GM06990 (cell line): ENCODE data around the gene SBF2.

ENCODE experiments used
- DNase-seq: peaks from one replicate; pipeline ENCODE4 v3.0.0-alpha.2; 2011; ENCODE audit not compliant: insufficient read length; ENCODE audit errors: extremely low read depth
- H3K27me3 ChIP-seq: replicated peaks from 2 replicates; pipeline ENCODE4 v1.6.0; 2011; ENCODE audit warnings: low read length; ENCODE audit not compliant: control insufficient read depth, insufficient read depth
- H3K36me3 ChIP-seq: 2 replicates; pipeline ENCODE4 v1.5.1; 2011; ENCODE audit warnings: low read length; ENCODE audit not compliant: control insufficient read depth, insufficient read depth
- H3K4me3 ChIP-seq: replicated peaks from 2 replicates; pipeline ENCODE4 v1.5.1; 2011; ENCODE audit warnings: low read depth, mild to moderate bottlenecking, control low read depth, low read length
- CTCF ChIP-seq: IDR thresholded peaks from 2 replicates; pipeline ENCODE4 v1.5.1; 2011; ENCODE audit warnings: low read length, control low read depth, mild to moderate bottlenecking, inconsistent platforms; ENCODE audit not compliant: insufficient read depth, poor library complexity, severe bottlenecking

Gene SBF2

GRCh38 chr11:9777066-9777465, 517.0 kb downstream of the SBF2 start:
- Histone ChIP-seq H3K27me3 (no peaks in the 10 kb centered on the region), H3K4me3 (no peak overlapping the region), H3K36me3 (no peaks in the 10 kb centered on the region)
- DNase-seq = no peak
- no peak for TF ChIP-seq CTCF

GRCh38 chr11:9776203-9776602, 517.8 kb downstream of the SBF2 start:
- Histone ChIP-seq H3K4me3 (no peak overlapping the region), H3K27me3 (no peaks in the 10 kb centered on the region), H3K36me3 (no peaks in the 10 kb centered on the region)
- DNase-seq = no peak
- no peak for TF ChIP-seq CTCF

DNA sequence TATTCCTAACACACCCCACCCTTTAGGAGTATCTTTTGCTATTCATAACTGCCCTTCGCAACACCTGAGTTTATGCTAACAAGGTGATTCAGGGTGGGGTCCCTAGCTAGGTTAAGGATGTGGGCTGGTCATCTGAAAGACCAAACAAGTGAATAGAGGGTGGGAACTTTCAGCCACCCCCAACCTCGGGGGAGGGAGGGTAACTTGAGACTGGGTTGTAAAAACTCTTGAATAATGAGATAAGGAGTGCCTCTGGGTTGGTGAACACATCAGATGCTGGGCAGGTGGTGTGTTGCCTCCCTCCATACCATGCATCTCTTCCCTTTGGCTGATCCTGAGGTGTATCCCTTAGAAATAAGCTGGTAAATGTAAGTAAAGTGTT, 518.6 kb downstream of the SBF2 start:
- H3K27me3 ChIP-seq = no peaks in the 10 kb centered on the region
- no peak overlapping the region for H3K4me3 ChIP-seq
- H3K36me3 ChIP-seq = no peaks in the 10 kb centered on the region
- TF ChIP-seq CTCF = no peak
- DNase-seq = no peak

- H3K4me3 ChIP-seq = no peak overlapping the region
- DNase-seq = no peak
- no peaks in the 10 kb centered on the region for H3K27me3 ChIP-seq
- TF ChIP-seq CTCF = no peak
- no peaks in the 10 kb centered on the region for H3K36me3 ChIP-seq
These were observed 519.2 kb downstream of the SBF2 start for GRCh38 chr11:9774591-9775397.

- no peak for TF ChIP-seq CTCF
- H3K4me3 ChIP-seq = no peak overlapping the region
- DNase-seq = no peak
- no peaks in the 10 kb centered on the region for H3K36me3 ChIP-seq
- H3K27me3 ChIP-seq = no peaks in the 10 kb centered on the region
These were observed 519.9 kb downstream of the SBF2 start for GRCh38 chr11:9774109-9774508.

DNA sequence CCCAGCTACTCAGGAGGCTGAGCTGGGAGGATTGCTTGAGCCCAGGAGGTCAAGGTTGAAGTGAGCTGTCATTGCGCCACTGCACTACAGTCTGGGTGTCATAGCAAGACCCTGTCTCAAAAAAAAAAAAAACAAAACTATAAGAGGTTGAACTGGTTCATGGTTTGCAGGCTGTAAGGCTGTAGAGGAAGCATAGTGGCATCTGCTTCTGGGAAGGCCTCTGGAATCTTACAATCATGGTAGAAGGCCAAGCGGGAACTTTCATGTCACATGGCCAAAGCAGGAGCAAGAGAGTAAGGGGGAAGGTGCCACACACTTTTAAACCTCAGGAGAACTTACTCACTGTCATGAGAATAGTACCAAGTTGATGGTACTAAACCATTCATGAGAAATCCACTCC, 520.5 kb downstream of the SBF2 start:
- H3K36me3 ChIP-seq = no peaks in the 10 kb centered on the region
- no peak for TF ChIP-seq CTCF
- DNase-seq = no peak
- H3K4me3 ChIP-seq = no peak overlapping the region
- no peaks in the 10 kb centered on the region for H3K27me3 ChIP-seq
